Vagina (tissue), 2 donors: ENCODE data around the gene HDGFL2. TPM values are rescaled to one million over a fixed set of nuclear protein-coding genes. Genes with fewer than 3 reads are reported as not detected.

ENCODE experiments used
- DNase-seq, 2 donors: peaks; one replicate each; pipeline ENCODE4 v3.0.0-alpha.2; 2017; ENCODE audit errors: extremely low spot score in 2 of 2
- H3K27ac ChIP-seq: fragments of 200-600 bp; sonication (generic); one replicate; pipeline ENCODE4 v1.5.1; 2019
- H3K27me3 ChIP-seq: fragments of 200-600 bp; sonication (generic); one replicate; pipeline ENCODE4 v1.5.1; 2019
- H3K36me3 ChIP-seq, 2 donors: fragments of 200-600 bp; sonication (generic); one replicate each; pipeline ENCODE4 v1.5.1; 2017 to 2019
- H3K4me1 ChIP-seq: fragments of 200-600 bp; sonication (generic); one replicate; pipeline ENCODE4 v1.5.1; 2019
- H3K4me3 ChIP-seq, 2 donors: fragments of 200-600 bp; sonication (generic); 1 replicate in 1 of 2; 2 replicates in 1 of 2; pipeline ENCODE4 v1.5.1; 2016 to 2019
- H3K9me3 ChIP-seq: fragments of 200-600 bp; sonication (generic); one replicate; pipeline ENCODE4 v1.5.1; 2019
- CTCF ChIP-seq, 3 experiments: fragments of 450-650 bp in 2 of 3; fragments of 200-600 bp in 1 of 3; sonication (generic) in 1 of 3; IDR thresholded peaks; one replicate each; pipeline ENCODE4 v1.5.1; 2017 to 2019; ENCODE audit warnings: antibody characterized with exemption in 3 of 3, mild to moderate bottlenecking in 2 of 3, moderate library complexity in 2 of 3
- POLR2A ChIP-seq, 2 donors: fragments of 450-650 bp; IDR thresholded peaks; one replicate each; pipeline ENCODE4 v1.6.1; 2017; ENCODE audit warnings: antibody characterized with exemption in 2 of 2, mild to moderate bottlenecking in 2 of 2, moderate library complexity in 2 of 2
- POLR2AphosphoS5 ChIP-seq, 2 donors: sonication (generic); formaldehyde crosslinking; IDR thresholded peaks; one replicate each; pipeline ENCODE4 v1.9.0; 2017; ENCODE audit warnings: antibody characterized with exemption in 2 of 2, mild to moderate bottlenecking in 2 of 2, low read depth in 1 of 2; ENCODE audit not compliant: insufficient read depth in 1 of 2
- intact Hi-C: fragments of 100-400 bp; cut with DNase I; formaldehyde crosslinking; loops from one replicate; pipeline ENCODE4 v1.15.1; 2023
- total RNA-seq: library from RNA; depleted of rRNA; stranded (reverse); fragments of >200 nt; gene quantifications from one replicate; pipeline ENCODE4 v1.2.3, GENCODE V29; 2016

The HDGFL2 gene
- total RNA-seq, 1 donor from 2014 or later: 33.1 TPM

- DNase-seq: no peak
- Histone ChIP-seq H3K36me3 (peaks cover 0 to 68% of the 10 kb centered on the region in 2 donors), H3K9me3 (no peaks in the 10 kb centered on the region), H3K27ac (peak overlapping the region; percentile 60), H3K27me3 (no peaks in the 10 kb centered on the region), H3K4me1 (peaks cover 11% of the 10 kb centered on the region), H3K4me3 (no peak overlapping the region)
- no peak for TF ChIP-seq POLR2A (IDR thresholded peaks at IDR 0.05)
- TF ChIP-seq POLR2AphosphoS5 (IDR thresholded peaks at IDR 0.05; ENCODE audit: insufficient read depth in 1 of 2, low read depth in 1 of 2): no peak
- no peak for TF ChIP-seq CTCF (IDR thresholded peaks at IDR 0.05)
- intact Hi-C loops: no loop called here
Observed at GRCh38 chr19:4448147-4448985, 23.7 kb upstream of the HDGFL2 start.

- Histone ChIP-seq H3K4me3 (no peak overlapping the region), H3K27me3 (no peaks in the 10 kb centered on the region), H3K4me1 (peaks cover 15% of the 10 kb centered on the region), H3K27ac (peak overlapping the region; percentile 60), H3K9me3 (no peaks in the 10 kb centered on the region), H3K36me3 (peaks cover 0 to 70% of the 10 kb centered on the region in 2 donors)
- TF ChIP-seq POLR2AphosphoS5 (IDR thresholded peaks at IDR 0.05; ENCODE audit: insufficient read depth in 1 of 2, low read depth in 1 of 2): peak; percentile 9 to 40
- TF ChIP-seq POLR2A (IDR thresholded peaks at IDR 0.05): no peak
- intact Hi-C loops: no loop called here
- no peak for DNase-seq
Observed at GRCh38 chr19:4449022-4449638, 23.0 kb upstream of the HDGFL2 start.

GRCh38 chr19:4449639-4450028 is 22.5 kb upstream of the HDGFL2 start:
- H3K4me1 ChIP-seq: peaks cover 20% of the 10 kb centered on the region
- intact Hi-C loops: no loop called here
- TF ChIP-seq POLR2A (IDR thresholded peaks at IDR 0.05) (no peak), CTCF (IDR thresholded peaks at IDR 0.05) (no peak), POLR2AphosphoS5 (IDR thresholded peaks at IDR 0.05; ENCODE audit: insufficient read depth in 1 of 2, low read depth in 1 of 2) (no peak)
- H3K36me3 ChIP-seq: peaks cover 0 to 70% of the 10 kb centered on the region in 2 donors
- H3K27me3 ChIP-seq: no peaks in the 10 kb centered on the region
- H3K4me3 ChIP-seq: no peak overlapping the region
- no peaks in the 10 kb centered on the region for H3K9me3 ChIP-seq
- peak overlapping the region; percentile 60 for H3K27ac ChIP-seq
- DNase-seq: no peak

GRCh38 chr19:4452230-4452990 is 19.7 kb upstream of the HDGFL2 start:
- no peak overlapping the region for H3K4me3 ChIP-seq
- H3K27ac ChIP-seq: no peak overlapping the region
- no peak for DNase-seq
- H3K9me3 ChIP-seq: no peaks in the 10 kb centered on the region
- peaks cover 44% of the 10 kb centered on the region for H3K4me1 ChIP-seq
- H3K27me3 ChIP-seq: no peaks in the 10 kb centered on the region
- peaks cover 0 to 44% of the 10 kb centered on the region in 2 donors for H3K36me3 ChIP-seq
- intact Hi-C loops: no loop called here
- no peak for TF ChIP-seq POLR2AphosphoS5 (IDR thresholded peaks at IDR 0.05; ENCODE audit: insufficient read depth in 1 of 2, low read depth in 1 of 2)
- TF ChIP-seq CTCF (IDR thresholded peaks at IDR 0.05): no peak
- no peak for TF ChIP-seq POLR2A (IDR thresholded peaks at IDR 0.05)
